NCI-H2081 treated with DMSO at 0.1 percent for 48 hours (cell line): ENCODE data around the gene MYO7B.

Experiments
- DNase-seq: peaks from one replicate; lab custom pipeline; 2025; lab: John Stamatoyannopoulos, UW

MYO7B gene

GRCh38 chr2:127535422-127535901 lies at the start of gene MYO7B:
Gene MYO7B (plus strand): TSS chr2:127535683. CDS start chr2:127559723, 24,040 bp downstream.
- no peak for DNase-seq

DNA sequence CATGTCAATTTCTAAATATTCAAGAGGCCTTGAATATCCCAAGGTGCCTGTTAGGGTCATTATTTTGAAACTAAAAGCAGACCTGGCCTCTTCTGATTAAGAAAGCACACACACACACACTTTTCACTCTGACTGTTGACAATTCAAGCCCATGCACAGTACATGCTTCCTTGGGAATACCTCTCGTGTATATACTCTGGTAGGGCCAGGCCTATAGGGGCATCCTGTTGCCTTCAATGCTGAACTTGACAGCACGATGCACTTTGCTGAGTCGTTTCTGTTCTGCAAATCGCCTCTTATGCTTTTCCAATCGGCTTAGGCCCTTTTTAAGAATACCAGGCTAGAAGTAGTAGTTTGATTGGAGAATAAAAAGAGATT lies 49.8 kb upstream of the MYO7B start:
- DNase-seq, result no peak

- DNase-seq, result no peak
Observed at GRCh38 chr2:127486247-127487058, 49.0 kb upstream of the MYO7B start.

DNA sequence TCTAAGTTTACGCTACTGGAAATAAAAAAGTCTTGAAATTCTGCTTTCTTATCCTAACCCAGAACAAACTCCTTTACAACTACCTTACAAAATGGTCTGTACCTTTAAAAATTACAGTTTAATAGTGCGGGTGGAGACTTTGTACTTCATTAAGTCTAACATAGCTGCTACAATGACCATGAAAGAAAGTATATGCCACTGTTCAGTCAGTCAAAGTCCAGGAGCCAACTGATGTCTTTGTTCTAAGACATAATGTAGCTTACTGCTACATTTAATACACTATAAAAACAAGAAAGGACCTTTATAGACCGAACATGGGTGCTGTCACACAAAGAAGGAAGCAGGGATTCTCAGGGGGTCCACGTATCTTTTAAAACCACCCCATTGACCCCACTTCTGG lies 45.2 kb upstream of the MYO7B start:
- DNase-seq, result no peak

- DNase-seq, result no peak
Observed at GRCh38 chr2:127498386-127498785, 37.1 kb upstream of the MYO7B start.

DNA sequence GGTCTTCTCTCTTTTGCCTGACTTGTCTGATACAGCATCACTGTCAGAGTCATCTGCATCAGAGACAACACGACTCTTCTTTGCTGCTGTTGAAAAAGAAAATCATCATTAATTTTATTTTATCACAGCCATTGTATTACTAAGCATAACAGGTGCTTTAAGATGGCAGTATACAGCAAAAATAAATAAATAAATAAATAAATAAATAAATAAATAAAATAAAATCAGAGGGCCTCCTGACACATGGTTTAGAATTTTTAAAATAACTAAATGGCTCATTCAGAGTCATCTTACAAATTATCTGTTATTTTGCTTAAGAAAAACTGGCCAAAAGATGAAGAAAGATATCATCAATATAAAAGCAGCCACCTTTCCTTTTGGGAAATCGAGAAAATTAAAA lies 32.0 kb upstream of the MYO7B start:
- DNase-seq, result no peak

GRCh38 chr2:127504552-127505430 lies 30.7 kb upstream of the MYO7B start:
- no peak for DNase-seq

DNA sequence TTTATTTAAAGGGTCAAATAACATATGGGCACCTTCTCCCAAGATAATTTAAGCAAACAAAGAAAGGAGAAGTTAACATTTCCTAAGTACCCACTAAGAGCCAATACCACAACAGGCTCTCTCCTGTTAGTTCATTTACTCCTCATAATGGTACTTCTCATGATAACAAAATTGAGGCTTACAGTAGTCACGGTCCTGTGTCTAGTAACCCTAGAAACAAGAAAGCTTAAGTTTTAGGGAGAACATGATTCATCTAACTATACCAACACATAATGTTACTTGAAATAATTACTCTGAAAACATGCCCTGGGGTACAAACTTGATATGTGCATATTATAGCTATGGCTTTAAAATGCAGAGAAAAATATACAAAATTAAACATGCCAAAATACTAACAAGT lies 29.0 kb upstream of the MYO7B start:
- no peak for DNase-seq

- DNase-seq, result no peak
Observed at GRCh38 chr2:127508023-127508630, 27.4 kb upstream of the MYO7B start.

GRCh38 chr2:127508631-127509034 lies 26.9 kb upstream of the MYO7B start:
- DNase-seq, result no peak

DNA sequence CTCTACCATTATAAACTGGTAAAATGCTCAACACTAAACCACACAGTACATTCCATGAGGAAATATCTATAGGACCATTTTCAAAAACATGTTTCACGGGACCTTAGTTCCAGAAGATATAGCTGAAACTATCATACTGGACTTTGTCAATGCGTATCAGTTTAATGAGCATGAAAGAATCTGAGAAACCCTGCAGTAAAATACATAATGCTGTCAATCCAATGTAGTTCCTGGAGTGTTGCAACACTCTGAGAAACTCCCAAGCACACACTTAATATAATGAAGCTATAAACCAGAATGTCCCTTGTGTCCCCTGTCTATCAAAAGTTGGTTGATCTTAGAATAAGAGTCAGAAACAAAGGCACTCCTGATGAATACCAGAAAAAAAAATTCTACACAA lies 25.4 kb upstream of the MYO7B start:
- DNase-seq, result no peak

DNA sequence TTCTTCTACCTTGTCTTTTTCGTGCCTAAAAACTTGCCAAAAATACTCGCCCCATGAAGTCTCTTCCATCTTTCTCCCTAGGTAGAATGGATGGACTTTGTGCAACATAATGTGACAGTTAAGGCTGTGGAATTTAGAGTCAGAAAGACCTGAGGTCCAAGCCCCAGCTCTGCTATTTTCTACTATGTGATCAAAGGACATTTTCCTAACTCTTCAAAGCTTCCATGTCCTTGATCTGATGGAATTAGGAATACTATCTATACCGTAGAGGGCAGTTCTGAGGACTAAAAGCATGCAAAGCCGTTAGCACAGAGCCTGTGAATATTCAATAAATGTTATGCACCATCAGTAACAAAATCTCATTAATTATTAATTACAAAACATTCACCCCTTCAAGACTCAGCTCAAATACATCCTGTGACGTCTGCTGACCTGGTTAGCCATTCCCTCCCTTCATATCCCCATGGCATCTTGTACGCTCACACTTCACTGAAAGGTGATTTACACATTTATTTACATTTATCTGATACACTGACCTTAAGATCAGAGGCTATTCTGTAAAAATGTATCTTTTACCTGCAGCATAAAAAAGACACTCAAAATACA lies 24.3 kb upstream of the MYO7B start:
- no peak for DNase-seq

- no peak for DNase-seq
Observed at GRCh38 chr2:127511917-127512316, 23.6 kb upstream of the MYO7B start.

- DNase-seq, result no peak
Observed at GRCh38 chr2:127512362-127512761, 23.1 kb upstream of the MYO7B start.

GRCh38 chr2:127514076-127514475 lies 21.4 kb upstream of the MYO7B start:
- DNase-seq, result no peak

- no peak for DNase-seq
Observed at GRCh38 chr2:127514485-127514884, 21.0 kb upstream of the MYO7B start.

DNA sequence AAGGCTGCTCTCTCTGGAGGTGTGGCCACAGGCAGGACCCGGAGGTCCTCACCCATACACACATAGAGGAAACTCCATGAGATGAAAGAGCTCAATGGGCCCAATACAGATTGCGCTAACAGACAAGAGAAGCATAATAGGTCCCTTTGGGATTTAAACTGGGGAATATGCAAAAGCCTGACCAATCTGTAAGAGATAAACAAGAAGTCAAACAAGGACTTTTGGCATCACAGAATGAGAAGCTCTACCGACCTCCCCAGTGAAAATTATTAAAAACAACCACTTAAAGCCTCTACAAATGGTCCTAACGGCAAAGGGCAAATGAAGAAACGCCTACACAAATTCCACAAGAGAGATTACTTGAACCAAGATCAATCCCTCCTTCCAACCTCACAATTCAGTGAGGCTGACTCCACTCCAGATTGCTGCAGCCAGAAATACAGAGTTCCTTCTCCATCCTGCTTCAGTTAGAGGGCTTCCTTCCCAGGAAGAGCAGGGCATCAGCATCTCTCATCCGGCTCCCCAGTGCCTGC lies 20.0 kb upstream of the MYO7B start:
- DNase-seq, result no peak

DNA sequence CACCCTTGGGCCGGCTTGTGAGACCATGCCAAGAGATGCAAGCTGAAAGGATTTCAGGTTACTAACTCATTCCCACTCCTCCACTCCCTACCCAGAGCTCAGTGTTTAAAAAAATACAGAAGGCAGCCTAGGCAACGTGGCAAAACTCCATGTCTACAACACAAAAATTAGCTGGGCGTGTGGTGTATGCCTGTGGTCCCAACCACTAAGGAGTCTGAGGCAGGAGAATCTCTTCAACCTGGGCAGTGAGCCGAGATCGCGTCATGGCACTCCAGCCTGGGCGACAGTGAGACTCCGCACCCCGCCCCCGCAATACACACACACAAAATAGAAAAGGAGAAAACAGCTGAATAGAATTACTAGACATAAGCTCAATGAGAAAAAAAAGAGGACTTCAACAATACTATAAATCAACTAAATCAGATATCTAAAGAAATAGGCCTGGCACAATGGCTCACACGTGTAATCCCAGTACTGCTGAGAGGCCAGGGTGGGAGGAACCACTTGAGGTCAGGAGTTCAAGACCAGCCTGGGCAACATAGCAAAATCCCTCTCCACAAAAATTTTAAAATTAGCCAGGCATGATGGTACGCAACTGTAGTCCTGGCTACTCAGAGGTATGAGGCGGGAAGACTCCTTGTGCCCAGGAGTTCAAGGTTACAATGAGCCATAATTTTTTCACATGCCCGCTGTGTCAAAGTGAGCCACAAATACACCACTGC lies 19.3 kb upstream of the MYO7B start:
- no peak for DNase-seq

DNA sequence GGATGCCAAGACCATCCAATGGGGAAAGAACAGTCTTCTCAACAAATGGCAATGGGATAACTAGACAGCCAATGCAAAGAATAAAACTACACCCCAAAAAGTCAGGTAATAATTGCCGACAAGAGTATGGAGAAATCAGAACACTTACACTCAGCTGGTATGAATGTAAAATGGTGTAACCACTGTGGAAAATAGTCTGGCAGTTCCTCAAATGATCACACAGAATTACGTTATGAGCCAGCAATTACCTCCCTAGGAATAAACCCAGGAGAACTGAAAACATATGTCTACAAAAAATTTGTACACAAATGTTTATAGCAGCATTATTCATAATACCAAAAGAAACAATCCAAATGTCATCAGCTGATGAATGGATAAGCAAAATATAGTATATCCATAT lies 18.0 kb upstream of the MYO7B start:
- no peak for DNase-seq

DNA sequence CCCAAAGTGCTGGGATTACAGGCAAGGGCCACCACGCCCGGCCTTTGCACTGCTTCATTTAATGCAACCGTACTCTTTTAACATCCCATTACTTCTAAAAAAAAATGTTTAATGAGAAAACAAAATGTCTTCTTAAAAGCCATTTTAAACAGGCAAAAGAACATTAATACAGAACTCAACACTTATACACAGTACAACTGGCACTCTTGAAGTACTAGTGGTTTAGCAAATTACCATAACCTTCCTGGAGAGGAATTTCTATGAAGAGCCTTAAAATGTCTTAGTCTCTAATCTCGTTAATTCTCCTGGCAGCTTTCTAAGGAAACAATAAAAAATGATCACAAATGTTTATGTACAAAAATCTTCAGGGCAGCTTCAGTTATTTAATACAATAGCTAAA lies 15.1 kb upstream of the MYO7B start:
- no peak for DNase-seq

DNA sequence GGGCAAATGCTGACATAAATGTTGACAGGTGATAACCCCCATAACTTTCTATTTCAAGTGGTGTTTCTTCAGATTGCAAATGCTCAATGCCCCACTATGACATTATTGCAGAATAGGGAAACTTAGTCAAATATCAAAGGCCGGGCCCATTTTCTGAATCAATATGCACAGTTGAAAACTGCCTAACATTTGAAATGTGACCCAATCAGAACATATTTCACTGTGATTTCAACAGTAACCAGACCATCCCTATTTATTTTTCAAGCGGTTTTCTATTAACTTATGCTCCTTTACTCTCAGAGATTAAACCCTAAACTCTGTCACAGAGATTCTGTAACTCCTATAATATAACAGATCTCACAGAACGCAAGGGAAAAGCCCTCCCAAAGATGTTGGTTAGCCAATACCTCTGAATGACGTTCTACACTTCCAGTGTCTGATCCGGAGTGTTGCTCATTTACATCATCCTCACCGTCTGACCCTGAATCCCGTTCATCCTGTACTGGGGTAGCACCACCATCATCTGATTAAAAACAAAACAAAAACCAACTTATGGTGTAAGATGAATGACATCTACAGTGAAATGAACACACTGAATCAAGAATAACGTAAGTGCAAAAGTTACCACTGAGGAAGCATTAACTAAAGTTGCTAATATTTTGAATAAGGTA lies 12.1 kb upstream of the MYO7B start:
- DNase-seq, result no peak
